Activated CD8-positive, alpha-beta memory T cell treated with anti-CD3 and anti-CD28 coated beads, Interleukin-2, amount 10 ng/mL, durations not matched to agents 7 days and 5 days (primary cell): ENCODE data around the gene SEMA5A. TPM values are rescaled to one million over a fixed set of nuclear protein-coding genes. Genes with fewer than 3 reads are reported as not detected.

Source experiments
- ATAC-seq: fragments of 150-1000 bp; cut with Tn5 transposase; one replicate; pipeline ENCODE4 v1.10.0; 2021; ENCODE audit warnings: moderate library complexity
- CTCF ChIA-PET: fragments of 350-600 bp; sonication (Branson Sonifier 250); formaldehyde crosslinking; loops from one replicate; lab custom pipeline; 2021; ENCODE audit warnings: antibody characterized with exemption; lab: Charles Lee
- DNase-seq: peaks from one replicate; pipeline ENCODE4 v3.0.0-alpha.2; 2020
- H3K27ac Mint-ChIP-seq: one replicate; pipeline ENCODE4 v1.8.0; 2021; ENCODE audit warnings: mild to moderate bottlenecking, mixed read lengths
- H3K27me3 Mint-ChIP-seq: one replicate; pipeline ENCODE4 v1.8.0; 2021; ENCODE audit warnings: mixed read lengths
- H3K36me3 Mint-ChIP-seq: one replicate; pipeline ENCODE4 v1.8.0; 2021; ENCODE audit warnings: mild to moderate bottlenecking, mixed read lengths
- H3K4me1 Mint-ChIP-seq: one replicate; pipeline ENCODE4 v1.8.0; 2021; ENCODE audit warnings: mixed read lengths
- H3K4me3 Mint-ChIP-seq: one replicate; pipeline ENCODE4 v1.8.0; 2021; ENCODE audit warnings: mild to moderate bottlenecking, moderate library complexity, mixed read lengths
- H3K9me3 Mint-ChIP-seq: one replicate; pipeline ENCODE4 v1.8.0; 2022; ENCODE audit warnings: low read depth, mixed read lengths
- total RNA-seq, 2 experiments: library from RNA; stranded (reverse); gene quantifications; one replicate each; pipeline ENCODE4 v1.2.3, GENCODE V29; 2021

The SEMA5A gene
- total RNA-seq, 2 experiments from 2014 or later = 0.02 TPM; not detected in 1

- Mint-ChIP-seq H3K4me1 (no peaks in the 10 kb centered on the region), H3K4me3 (no peak overlapping the region), H3K27me3 (no peaks in the 10 kb centered on the region), H3K36me3 (no peaks in the 10 kb centered on the region), H3K27ac (no peak overlapping the region), H3K9me3 (peaks cover 3% of the 10 kb centered on the region)
- ATAC-seq = no peak
- CTCF ChIA-PET = no interaction called here
- DNase-seq = no peak
Observed at GRCh38 chr5:9265441-9266287, 280.2 kb downstream of the SEMA5A start.

GRCh38 chr5:9264301-9264700 is 281.6 kb downstream of the SEMA5A start:
- Mint-ChIP-seq H3K4me1 (no peaks in the 10 kb centered on the region), H3K27me3 (no peaks in the 10 kb centered on the region), H3K4me3 (no peak overlapping the region), H3K9me3 (no peaks in the 10 kb centered on the region), H3K36me3 (no peaks in the 10 kb centered on the region), H3K27ac (no peak overlapping the region)
- no peak for DNase-seq
- CTCF ChIA-PET = no interaction called here
- no peak for ATAC-seq

GRCh38 chr5:9263656-9264055 is 282.2 kb downstream of the SEMA5A start:
- no peak overlapping the region for H3K27ac Mint-ChIP-seq
- no peaks in the 10 kb centered on the region for H3K4me1 Mint-ChIP-seq
- H3K27me3 Mint-ChIP-seq = no peaks in the 10 kb centered on the region

GRCh38 chr5:9251379-9251980 is 294.4 kb downstream of the SEMA5A start:
- H3K27ac Mint-ChIP-seq = no peak overlapping the region
- H3K36me3 Mint-ChIP-seq = no peaks in the 10 kb centered on the region
- H3K4me1 Mint-ChIP-seq = no peaks in the 10 kb centered on the region
- H3K4me3 Mint-ChIP-seq = no peak overlapping the region
- no peaks in the 10 kb centered on the region for H3K27me3 Mint-ChIP-seq
- ATAC-seq = no peak
- H3K9me3 Mint-ChIP-seq = peaks cover 8% of the 10 kb centered on the region
- no peak for DNase-seq
- CTCF ChIA-PET = no interaction called here

More at GRCh38 chr5:9263656-9264055, 282.2 kb downstream of the SEMA5A start:
- ATAC-seq = no peak
- no peak overlapping the region for H3K4me3 Mint-ChIP-seq
- no peaks in the 10 kb centered on the region for H3K36me3 Mint-ChIP-seq
- CTCF ChIA-PET = no interaction called here
- no peaks in the 10 kb centered on the region for H3K9me3 Mint-ChIP-seq
- no peak for DNase-seq

- CTCF ChIA-PET = no interaction called here
- no peak overlapping the region for H3K4me3 Mint-ChIP-seq
- H3K4me1 Mint-ChIP-seq = no peaks in the 10 kb centered on the region
Observed at GRCh38 chr5:9249231-9249630, 296.6 kb downstream of the SEMA5A start.

GRCh38 chr5:9245071-9245470 is 300.8 kb downstream of the SEMA5A start:
- Mint-ChIP-seq H3K27me3 (no peaks in the 10 kb centered on the region), H3K4me3 (no peak overlapping the region), H3K36me3 (no peaks in the 10 kb centered on the region), H3K9me3 (peaks cover 2% of the 10 kb centered on the region), H3K27ac (no peak overlapping the region), H3K4me1 (no peaks in the 10 kb centered on the region)
- CTCF ChIA-PET = no interaction called here
- DNase-seq (no peak), ATAC-seq (no peak)

More at GRCh38 chr5:9249231-9249630, 296.6 kb downstream of the SEMA5A start:
- Mint-ChIP-seq H3K9me3 (peaks cover 4% of the 10 kb centered on the region), H3K27ac (no peak overlapping the region), H3K36me3 (no peaks in the 10 kb centered on the region), H3K27me3 (no peaks in the 10 kb centered on the region)
- DNase-seq (no peak), ATAC-seq (no peak)

GRCh38 chr5:9244417-9244816 is 301.5 kb downstream of the SEMA5A start:
- CTCF ChIA-PET = no interaction called here

GRCh38 chr5:9241479-9242305 is 304.2 kb downstream of the SEMA5A start:
- no peak for ATAC-seq
- Mint-ChIP-seq H3K4me1 (no peaks in the 10 kb centered on the region), H3K27ac (no peak overlapping the region), H3K36me3 (no peaks in the 10 kb centered on the region), H3K27me3 (no peaks in the 10 kb centered on the region), H3K9me3 (peaks cover under 1% of the 10 kb centered on the region), H3K4me3 (no peak overlapping the region)
- no peak for DNase-seq
- CTCF ChIA-PET = no interaction called here

More at GRCh38 chr5:9244417-9244816, 301.5 kb downstream of the SEMA5A start:
- Mint-ChIP-seq H3K36me3 (no peaks in the 10 kb centered on the region), H3K4me3 (no peak overlapping the region), H3K4me1 (no peaks in the 10 kb centered on the region), H3K27me3 (no peaks in the 10 kb centered on the region), H3K27ac (no peak overlapping the region), H3K9me3 (peaks cover under 1% of the 10 kb centered on the region)
- no peak for DNase-seq
- ATAC-seq = no peak

GRCh38 chr5:9240431-9240830 is 305.4 kb downstream of the SEMA5A start:
- no peak for DNase-seq
- ATAC-seq = no peak
- peaks cover 2% of the 10 kb centered on the region for H3K9me3 Mint-ChIP-seq
- no peaks in the 10 kb centered on the region for H3K4me1 Mint-ChIP-seq
- CTCF ChIA-PET = no interaction called here
- H3K27me3 Mint-ChIP-seq = no peaks in the 10 kb centered on the region
- H3K27ac Mint-ChIP-seq = no peak overlapping the region
- no peak overlapping the region for H3K4me3 Mint-ChIP-seq
- no peaks in the 10 kb centered on the region for H3K36me3 Mint-ChIP-seq

- Mint-ChIP-seq H3K36me3 (no peaks in the 10 kb centered on the region), H3K9me3 (peaks cover 2% of the 10 kb centered on the region), H3K27ac (no peak overlapping the region), H3K4me1 (no peaks in the 10 kb centered on the region), H3K27me3 (no peaks in the 10 kb centered on the region), H3K4me3 (no peak overlapping the region)
- ATAC-seq = no peak
- no peak for DNase-seq
- CTCF ChIA-PET = no interaction called here
Observed at GRCh38 chr5:9239626-9240025, 306.2 kb downstream of the SEMA5A start.

GRCh38 chr5:9239071-9239470 is 306.8 kb downstream of the SEMA5A start:
- H3K4me1 Mint-ChIP-seq = no peaks in the 10 kb centered on the region

GRCh38 chr5:9233712-9234111 is 312.2 kb downstream of the SEMA5A start:
- Mint-ChIP-seq H3K9me3 (peaks cover 7% of the 10 kb centered on the region), H3K27me3 (no peaks in the 10 kb centered on the region), H3K36me3 (no peaks in the 10 kb centered on the region), H3K4me1 (no peaks in the 10 kb centered on the region), H3K4me3 (no peak overlapping the region), H3K27ac (no peak overlapping the region)
- ATAC-seq (no peak), DNase-seq (no peak)
- CTCF ChIA-PET = no interaction called here

More at GRCh38 chr5:9239071-9239470, 306.8 kb downstream of the SEMA5A start:
- peaks cover 2% of the 10 kb centered on the region for H3K9me3 Mint-ChIP-seq
- H3K36me3 Mint-ChIP-seq = no peaks in the 10 kb centered on the region
- CTCF ChIA-PET = no interaction called here
- DNase-seq = no peak
- H3K27ac Mint-ChIP-seq = no peak overlapping the region
- ATAC-seq = no peak
- no peaks in the 10 kb centered on the region for H3K27me3 Mint-ChIP-seq
- H3K4me3 Mint-ChIP-seq = no peak overlapping the region

GRCh38 chr5:9233035-9233434 is 312.8 kb downstream of the SEMA5A start:
- H3K4me3 Mint-ChIP-seq = no peak overlapping the region
- no peaks in the 10 kb centered on the region for H3K4me1 Mint-ChIP-seq
- no peak overlapping the region for H3K27ac Mint-ChIP-seq
- no peaks in the 10 kb centered on the region for H3K27me3 Mint-ChIP-seq
- no peak for DNase-seq
- CTCF ChIA-PET = no interaction called here
- H3K36me3 Mint-ChIP-seq = no peaks in the 10 kb centered on the region
- no peak for ATAC-seq
- peaks cover 12% of the 10 kb centered on the region for H3K9me3 Mint-ChIP-seq
